GM12878 (cell line): ENCODE data around the gene KAZN. TPM values are rescaled to one million over a fixed set of nuclear protein-coding genes. Genes with fewer than 3 reads are reported as not detected.

ENCODE experiments used
- ATAC-seq: fragments of 200-7000 bp; cut with Tn5 transposase; 3 replicates; pipeline ENCODE4 v1.9.1; 2020; ENCODE audit warnings: mild to moderate bottlenecking, moderate library complexity
- BruUV-seq: library from RNA; stranded (reverse); fragments of 400-500 nt; replicated peaks from 2 replicates; lab custom pipeline; 2021; lab: Mats Ljungman, UMichigan
- CTCF ChIA-PET: fragments of 300-600 bp; sonication (Branson Sonifier 250); formaldehyde crosslinking; extraction: SDS; loops from one replicate; lab custom pipeline; 2021; ENCODE audit warnings: inconsistent platforms; lab: Yijun Ruan, JAX
- POLR2A ChIA-PET: fragments of 350-600 bp; formaldehyde crosslinking; extraction: SDS; loops from one replicate; lab custom pipeline; 2021; ENCODE audit warnings: inconsistent platforms; lab: Charles Lee
- RAD21 ChIA-PET: fragments of 300-600 bp; sonication (Branson Sonifier 250); formaldehyde crosslinking; loops from one replicate; lab custom pipeline; 2023; ENCODE audit warnings: antibody characterized with exemption; ENCODE audit not compliant: unreplicated experiment; lab: Charles Lee
- SMC1A ChIA-PET: fragments of 300-600 bp; sonication (Branson Sonifier 250); formaldehyde crosslinking; loops from one replicate; lab custom pipeline; 2023; ENCODE audit not compliant: unreplicated experiment, uncharacterized antibody; lab: Charles Lee
- DNase-seq: peaks from one replicate; pipeline ENCODE4 v3.0.0-alpha.2; 2011; ENCODE audit warnings: low read depth, low spot score
- FAIRE-seq: peaks from 3 replicates; lab custom pipeline; 2011; peaks lifted over from hg19 to GRCh38; lab: Jason Lieb, UNC
- H2AFZ ChIP-seq: 2 replicates; pipeline ENCODE4 v1.6.0; 2011; ENCODE audit warnings: low read depth, low read length, control low read depth; ENCODE audit not compliant: control insufficient read depth
- H3K27ac ChIP-seq: 2 replicates; pipeline ENCODE4 v1.5.1; 2011; ENCODE audit warnings: control low read depth; ENCODE audit not compliant: control insufficient read depth, insufficient read depth
- H3K27me3 ChIP-seq, 2 experiments: replicated peaks in 1 of 2; 2 replicates each; pipeline versions ENCODE4 v1.6.0 to v1.6.1; 2011; ENCODE audit warnings: low read length in 1 of 2; ENCODE audit not compliant: control insufficient read depth in 2 of 2, insufficient read depth in 2 of 2
- H3K36me3 ChIP-seq, 2 experiments: 2 replicates each; pipeline ENCODE4 v1.5.1; 2011; ENCODE audit warnings: low read length in 1 of 2; ENCODE audit not compliant: control insufficient read depth in 2 of 2, insufficient read depth in 2 of 2
- H3K4me1 ChIP-seq: 2 replicates; pipeline ENCODE4 v1.6.1; 2011; ENCODE audit warnings: mild to moderate bottlenecking, low read length, moderate library complexity, mixed read lengths; ENCODE audit not compliant: control insufficient read depth, insufficient read depth
- H3K4me2 ChIP-seq: 2 replicates; pipeline ENCODE4 v1.6.0; 2011; ENCODE audit warnings: control low read depth; ENCODE audit not compliant: control insufficient read depth, insufficient read depth
- H3K4me3 ChIP-seq: fragments of 200-600 bp; sonication (generic); 2 replicates; pipeline ENCODE4 v1.5.1; 2016
- H3K79me2 ChIP-seq: 2 replicates; pipeline ENCODE4 v1.6.0; 2011; ENCODE audit warnings: low read length; ENCODE audit not compliant: control insufficient read depth, insufficient read depth
- H3K9ac ChIP-seq: 2 replicates; pipeline ENCODE4 v1.8.0; 2011; ENCODE audit warnings: low read length, control low read depth, mixed read lengths; ENCODE audit not compliant: control insufficient read depth, insufficient read depth
- H3K9me3 ChIP-seq: replicated peaks from 3 replicates; pipeline ENCODE4 v1.5.1; 2011; ENCODE audit warnings: mild to moderate bottlenecking, low read length; ENCODE audit not compliant: control insufficient read depth, insufficient read depth
- H4K20me1 ChIP-seq: 2 replicates; pipeline ENCODE4 v1.6.0; 2011; ENCODE audit not compliant: control insufficient read depth, insufficient read depth
- ASH2L ChIP-seq: fragments of 300-600, 200-600 bp; sonication (generic); IDR thresholded peaks from 2 replicates; pipeline ENCODE4 v1.6.1; 2017; ENCODE audit warnings: low read depth, mild to moderate bottlenecking, borderline replicate concordance
- ATF7 ChIP-seq: fragments of 450-650 bp; IDR thresholded peaks from 2 replicates; pipeline ENCODE4 v1.6.1; 2016; ENCODE audit warnings: low read depth, mild to moderate bottlenecking
- BRCA1 ChIP-seq: IDR thresholded peaks from 2 replicates; pipeline ENCODE4 v1.6.1; 2011; ENCODE audit warnings: low read depth, low read length, improper control_type of control experiment
- CBX5 ChIP-seq: sonication (generic); IDR thresholded peaks from 2 replicates; pipeline ENCODE4 v1.6.1; 2016; ENCODE audit warnings: low read depth, moderate library complexity, mild to moderate bottlenecking, inconsistent platforms
- E2F4 ChIP-seq: IDR thresholded peaks from 2 replicates; pipeline ENCODE4 v1.6.1; 2012; ENCODE audit warnings: low read depth, low read length, improper control_type of control experiment
- HCFC1 ChIP-seq: fragments of 150-350 bp; IDR thresholded peaks from 2 replicates; pipeline ENCODE4 v1.6.1; 2014; ENCODE audit warnings: low read length
- NR2C1 ChIP-seq: fragments of 450-650 bp; IDR thresholded peaks from 2 replicates; pipeline ENCODE4 v1.6.1; 2017; ENCODE audit warnings: antibody characterized with exemption, mild to moderate bottlenecking, moderate library complexity
- NR2C2 ChIP-seq: IDR thresholded peaks from 2 replicates; pipeline ENCODE4 v1.6.1; 2011; ENCODE audit warnings: borderline replicate concordance, low read depth; ENCODE audit not compliant: control insufficient read depth, insufficient read length
- PAX8 ChIP-seq: fragments of 450-650 bp; IDR thresholded peaks from 2 replicates; pipeline ENCODE4 v1.6.1; 2017; ENCODE audit warnings: mild to moderate bottlenecking, moderate library complexity
- POU2F2 ChIP-seq: IDR thresholded peaks from 3 replicates; pipeline ENCODE4 v1.6.1; 2011; ENCODE audit warnings: low read depth, mild to moderate bottlenecking, low read length, borderline replicate concordance
- TAF1 ChIP-seq: IDR thresholded peaks from 2 replicates; pipeline ENCODE4 v1.6.1; 2011; ENCODE audit warnings: mild to moderate bottlenecking, low read depth, low read length, borderline replicate concordance
- TBL1XR1 ChIP-seq: IDR thresholded peaks from 2 replicates; pipeline ENCODE4 v1.6.1; 2012; ENCODE audit warnings: low read depth, low read length, improper control_type of control experiment
- YY1 ChIP-seq: IDR thresholded peaks from 2 replicates; pipeline ENCODE4 v1.6.1; 2011; ENCODE audit warnings: low read depth, mild to moderate bottlenecking, low read length
- ZBED1 ChIP-seq: IDR thresholded peaks from 2 replicates; pipeline ENCODE4 v1.6.1; 2016; ENCODE audit warnings: borderline replicate concordance
- ZBTB4 ChIP-seq: fragments of 450-650 bp; formaldehyde crosslinking; IDR thresholded peaks from 2 replicates; pipeline ENCODE4 v1.4.0; 2022; ENCODE audit warnings: mild to moderate bottlenecking, moderate library complexity
- ZNF24 ChIP-seq: fragments of 450-650 bp; IDR thresholded peaks from 2 replicates; pipeline ENCODE4 v1.6.1; 2017; ENCODE audit warnings: antibody characterized with exemption, mild to moderate bottlenecking
- ZNF274 ChIP-seq: IDR thresholded peaks from one replicate; pipeline ENCODE4 v1.8.0; 2011; ENCODE audit not compliant: insufficient read length, insufficient read depth
- WGBS: methylation state at CpG from one replicate; pipeline ENCODE4 v1.1.6; 2016; ENCODE audit warnings: low lambda C conversion rate; ENCODE audit not compliant: insufficient replicate concordance, insufficient coverage; ENCODE audit errors: missing lambda C conversion rate; 5-methylcytosine and 5-hydroxymethylcytosine counted together
- in situ Hi-C: fragments of 300-500 bp; cut with MboI; formaldehyde crosslinking; loops from 9 replicates; pipeline ENCODE4 v1.14.3; 2018; ENCODE audit warnings: mixed read lengths
- intact Hi-C: fragments of 100-400 bp; cut with micrococcal nuclease; formaldehyde crosslinking; loops from one replicate; pipeline ENCODE4 v1.14.2; 2022; ENCODE audit not compliant: unreplicated experiment
- polyA plus RNA-seq, 11 experiments: library from polyadenylated mRNA; depleted of rRNA in 4 of 11; unstranded in 6 of 11; stranded (reverse) in 5 of 11; fragments of >200 nt; fragmentation: Nextera tagmentation in 4 of 11; fragmentation: Illumina TruSeq in 1 of 11; extraction: Ambion mirVana in 4 of 11; extraction: Trizol in 1 of 11; gene quantifications; 1 replicate in 1 of 11; 2 replicates in 10 of 11; pipeline versions ENCODE4 v1.2.1 to v1.2.3, GENCODE V29; 2011 to 2016; ENCODE audit warnings: inconsistent platforms in 2 of 11, missing spikeins in 2 of 11, low read depth in 1 of 11
- total RNA-seq, 4 experiments: library from RNA; depleted of rRNA in 3 of 4; stranded (reverse); fragments of >200 nt in 3 of 4; fragmentation: Illumina TruSeq in 1 of 4; extraction: Trizol in 1 of 4; gene quantifications; 2 replicates each; pipeline versions ENCODE4 v1.2.1 to v1.2.3, GENCODE V29; 2013 to 2021

KAZN gene
- total and polyA plus RNA-seq, 10 of the 15 experiments (the other 5 are each of a cell fraction or from before 2014, with no cell fraction given), result 0.72 to 4.0 (median 1.2) TPM

- no peak for FAIRE-seq
- DNase-seq, result no peak
- TF ChIP-seq TBL1XR1, result no peak
- no peak for TF ChIP-seq CBX5
- no peak for TF ChIP-seq ZNF274
- no peak for TF ChIP-seq ASH2L
- no peak for TF ChIP-seq POU2F2
- TF ChIP-seq TAF1, result no peak
- TF ChIP-seq ZNF24, result no peak
- no peak for TF ChIP-seq NR2C1
- no peak for TF ChIP-seq NR2C2
- TF ChIP-seq ZBED1, result no peak
- TF ChIP-seq PAX8, result no peak
- no peak for TF ChIP-seq BRCA1
- no peak for TF ChIP-seq YY1
- no peak for TF ChIP-seq HCFC1
- TF ChIP-seq ATF7, result no peak
- no peak for TF ChIP-seq E2F4
- TF ChIP-seq ZBTB4, result no peak
- intact Hi-C loops, result no loop called here
- Histone ChIP-seq H3K27ac (no peak overlapping the region), H3K9ac (no peak overlapping the region), H3K79me2 (no peaks in the 10 kb centered on the region), H3K4me1 (no peaks in the 10 kb centered on the region), H4K20me1 (no peaks in the 10 kb centered on the region), H3K36me3 (no peaks in the 10 kb centered on the region), H2AFZ (no peak overlapping the region), H3K27me3 (no peaks in the 10 kb centered on the region), H3K4me2 (no peak overlapping the region), H3K9me3 (no peaks in the 10 kb centered on the region; the same call in 2 of the 3 replicates), H3K4me3 (no peak overlapping the region)
- 6% methylated on average over 8 of the region's 8 CpGs for WGBS
- RAD21 ChIA-PET, result no interaction called here
- no peak for ATAC-seq
- SMC1A ChIA-PET, result no interaction called here
- CTCF ChIA-PET, result no interaction called here
- in situ Hi-C loops, result no loop called here
- BruUV-seq, result no TSS peak
- POLR2A ChIA-PET, result no interaction called here
These were observed 453.5 kb downstream of the KAZN start for GRCh38 chr1:15051882-15052528.
